IMR-90 (cell line): ENCODE measurements around the gene UBE2L3. TPM values are rescaled to one million over a fixed set of nuclear protein-coding genes. Genes with fewer than 3 reads are reported as not detected.

Experiments used
- ATAC-seq: fragments of 200-7000 bp; cut with Tn5 transposase; 2 replicates; pipeline ENCODE4 v1.9.1; 2020; ENCODE audit warnings: low read depth, mild to moderate bottlenecking, moderate library complexity
- BruUV-seq: library from RNA; stranded (reverse); fragments of 400-500 nt; replicated peaks from 2 replicates; lab custom pipeline; 2021; lab: Mats Ljungman, UMichigan
- CTCF ChIA-PET: fragments of 300-600 bp; formaldehyde crosslinking; extraction: SDS; loops from one replicate; lab custom pipeline; 2021; ENCODE audit warnings: antibody characterized with exemption; lab: Yijun Ruan, JAX
- POLR2A ChIA-PET: fragments of 300-600 bp; sonication (Branson Sonifier 250); formaldehyde crosslinking; loops from one replicate; lab custom pipeline; 2022; ENCODE audit warnings: antibody characterized with exemption; ENCODE audit not compliant: unreplicated experiment; lab: Charles Lee
- DNase-seq: peaks from one replicate; pipeline ENCODE4 v3.0.0; 2013
- H2AFZ ChIP-seq: replicated peaks from 2 replicates; pipeline ENCODE3; 2013; ENCODE audit warnings: low read length, mild to moderate bottlenecking; ENCODE audit not compliant: poor library complexity
- H2AK5ac ChIP-seq: 2 replicates; pipeline ENCODE4 v1.6.1; 2013; ENCODE audit warnings: low read depth, low read length, inconsistent platforms
- H2AK9ac ChIP-seq: replicated peaks from 2 replicates; pipeline ENCODE3; 2013; ENCODE audit warnings: mild to moderate bottlenecking, low read depth, low read length, moderate library complexity; ENCODE audit not compliant: poor library complexity
- H2BK120ac ChIP-seq: 2 replicates; pipeline ENCODE4 v1.6.1; 2013; ENCODE audit warnings: low read depth, low read length, inconsistent platforms
- H2BK15ac ChIP-seq: 3 replicates; pipeline ENCODE4 v1.6.1; 2013; ENCODE audit warnings: low read depth, low read length, inconsistent platforms
- H2BK20ac ChIP-seq: 2 replicates; pipeline ENCODE4 v1.6.1; 2013; ENCODE audit warnings: low read depth, mild to moderate bottlenecking, inconsistent platforms, low read length, moderate library complexity
- H2BK5ac ChIP-seq: 2 replicates; pipeline ENCODE4 v1.6.1; 2013; ENCODE audit warnings: mild to moderate bottlenecking, low read depth, low read length, inconsistent platforms; ENCODE audit not compliant: poor library complexity, severe bottlenecking
- H3K14ac ChIP-seq: replicated peaks from 2 replicates; pipeline ENCODE4 v1.6.1; 2013; ENCODE audit warnings: low read depth, low read length, inconsistent platforms
- H3K18ac ChIP-seq: 2 replicates; pipeline ENCODE4 v1.6.1; 2013; ENCODE audit warnings: low read depth, low read length, control low read depth
- H3K23ac ChIP-seq: 2 replicates; pipeline ENCODE4 v1.6.1; 2013; ENCODE audit warnings: low read depth, low read length, inconsistent platforms
- H3K27ac ChIP-seq: 2 replicates; pipeline ENCODE4 v1.5.1; 2013; ENCODE audit warnings: mild to moderate bottlenecking, control low read depth, low read length; ENCODE audit not compliant: insufficient read depth
- H3K27me3 ChIP-seq: 2 replicates; pipeline ENCODE4 v1.6.1; 2013; ENCODE audit warnings: low read length; ENCODE audit not compliant: control insufficient read depth, insufficient read depth
- H3K36me3 ChIP-seq: 2 replicates; pipeline ENCODE4 v1.6.1; 2013; ENCODE audit warnings: low read length, mixed read lengths; ENCODE audit not compliant: control insufficient read depth, insufficient read depth
- H3K4ac ChIP-seq: 2 replicates; pipeline ENCODE4 v1.6.1; 2013; ENCODE audit warnings: low read depth, low read length, inconsistent platforms
- H3K4me1 ChIP-seq: 2 replicates; pipeline ENCODE4 v1.6.1; 2013; ENCODE audit warnings: low read length, mixed read lengths; ENCODE audit not compliant: control insufficient read depth, insufficient read depth
- H3K4me2 ChIP-seq: 2 replicates; pipeline ENCODE4 v1.6.1; 2013; ENCODE audit warnings: low read depth, mild to moderate bottlenecking, control low read depth, low read length, moderate library complexity
- H3K4me3 ChIP-seq: 2 replicates; pipeline ENCODE4 v1.5.1; 2013; ENCODE audit warnings: low read depth, mild to moderate bottlenecking, control low read depth, low read length, moderate library complexity; ENCODE audit not compliant: insufficient read depth
- H3K56ac ChIP-seq: 2 replicates; pipeline ENCODE4 v1.6.1; 2013; ENCODE audit warnings: low read length, inconsistent platforms; ENCODE audit not compliant: insufficient read depth; ENCODE audit errors: extremely low read depth
- H3K79me1 ChIP-seq, 2 experiments: 2 replicates each; pipeline ENCODE4 v1.6.1; 2013; ENCODE audit warnings: low read length in 2 of 2, inconsistent platforms in 1 of 2, low read depth in 1 of 2
- H3K9ac ChIP-seq: 2 replicates; pipeline ENCODE4 v1.6.1; 2013; ENCODE audit warnings: low read depth, low read length, control low read depth
- H3K9me1 ChIP-seq: 2 replicates; pipeline ENCODE4 v1.6.1; 2013; ENCODE audit warnings: low read length, inconsistent platforms; ENCODE audit not compliant: insufficient read depth
- H3K9me3 ChIP-seq: 2 replicates; pipeline ENCODE4 v1.6.1; 2013; ENCODE audit warnings: low read length; ENCODE audit not compliant: control insufficient read depth, insufficient read depth
- H4K20me1 ChIP-seq: 2 replicates; pipeline ENCODE4 v1.6.1; 2013; ENCODE audit warnings: low read length, inconsistent platforms; ENCODE audit not compliant: insufficient read depth
- H4K5ac ChIP-seq: 2 replicates; pipeline ENCODE4 v1.6.1; 2013; ENCODE audit warnings: mild to moderate bottlenecking, low read depth, low read length, control low read depth
- H4K8ac ChIP-seq, 2 experiments: 2 replicates each; pipeline ENCODE4 v1.6.1; 2013; ENCODE audit warnings: low read depth in 2 of 2, low read length in 2 of 2, control low read depth in 1 of 2, inconsistent platforms in 1 of 2
- H4K91ac ChIP-seq: 2 replicates; pipeline ENCODE4 v1.6.1; 2013; ENCODE audit warnings: low read depth, low read length, inconsistent platforms; ENCODE audit not compliant: insufficient read depth
- BHLHE40 ChIP-seq: fragments of 150-350 bp; IDR thresholded peaks from 2 replicates; pipeline ENCODE4 v1.6.1; 2016; ENCODE audit warnings: mild to moderate bottlenecking, low read depth, low read length
- CEBPB ChIP-seq: IDR thresholded peaks from 2 replicates; pipeline ENCODE4 v1.6.1; 2012; ENCODE audit warnings: low read depth, low read length, improper control_type of control experiment
- CHD1 ChIP-seq: IDR thresholded peaks from 2 replicates; pipeline ENCODE4 v1.6.1; 2012; ENCODE audit warnings: low read depth, low read length, improper control_type of control experiment
- FOS ChIP-seq: fragments of 150-350 bp; IDR thresholded peaks from 2 replicates; pipeline ENCODE4 v1.6.1; 2016; ENCODE audit warnings: low read depth, low read length
- MAZ ChIP-seq: IDR thresholded peaks from 2 replicates; pipeline ENCODE4 v1.6.1; 2012; ENCODE audit warnings: low read depth, mild to moderate bottlenecking, low read length, improper control_type of control experiment, moderate library complexity, borderline replicate concordance
- MXI1 ChIP-seq: IDR thresholded peaks from 2 replicates; pipeline ENCODE4 v1.6.1; 2012; ENCODE audit warnings: low read depth, mild to moderate bottlenecking, low read length, moderate library complexity, borderline replicate concordance
- POLR2A ChIP-seq: IDR thresholded peaks from 2 replicates; pipeline ENCODE4 v1.6.1; 2012; ENCODE audit warnings: mild to moderate bottlenecking, low read depth, low read length
- RFX5 ChIP-seq: IDR thresholded peaks from 2 replicates; pipeline ENCODE4 v1.8.0; 2012; ENCODE audit warnings: low read depth, mild to moderate bottlenecking, low read length, moderate library complexity
- SMC3 ChIP-seq: fragments of 150-350 bp; IDR thresholded peaks from 2 replicates; pipeline ENCODE4 v1.6.1; 2016; ENCODE audit warnings: low read depth, mild to moderate bottlenecking, antibody characterized with exemption, low read length, moderate library complexity
- WGBS, 2 experiments: methylation state at CpG; one replicate each; pipeline versions ENCODE4 v1.1.5 to v1.1.7; 2013; ENCODE audit warnings: missing lambda C conversion rate in 2 of 2; ENCODE audit not compliant: insufficient read length in 1 of 2; ENCODE audit errors: extremely low coverage in 2 of 2; 5-methylcytosine and 5-hydroxymethylcytosine counted together
- dilution Hi-C: fragments of 300-500 bp; cut with HindIII; formaldehyde crosslinking; loops from one replicate; pipeline ENCODE4 v1.14.3; 2018; ENCODE audit warnings: low sequenced_read_pairs; ENCODE audit not compliant: unreplicated experiment
- in situ Hi-C: fragments of 300-500 bp; cut with MboI; formaldehyde crosslinking; loops from 3 replicates; pipeline ENCODE4 v1.14.3; 2019; ENCODE audit warnings: low sequenced_read_pairs, inconsistent platforms, mixed read lengths
- intact Hi-C: fragments of 100-400 bp; cut with micrococcal nuclease; formaldehyde crosslinking; loops from 2 replicates; pipeline ENCODE4 v1.10.0; 2022
- polyA plus RNA-seq, 3 experiments: library from polyadenylated mRNA; depleted of rRNA; stranded (reverse); fragments of >200 nt; gene quantifications; 2 replicates each; pipeline ENCODE4 v1.2.3, GENCODE V29; 2012; ENCODE audit warnings: low replicate concordance in 1 of 3
- total RNA-seq: library from RNA; depleted of rRNA; stranded (reverse); fragments of >200 nt; gene quantifications from 2 replicates; pipeline ENCODE4 v1.2.3, GENCODE V29; 2012
- TF ChIP-seq, protein P1 (sequence below): conservative IDR thresholded peaks from 2 replicates; pipeline ENCODE4 v1.5.1; 2012; ENCODE audit warnings: mild to moderate bottlenecking, low read depth, low read length, improper control_type of control experiment

Gene UBE2L3
- total and polyA plus RNA-seq, 2 of the 4 experiments (the other 2 are of a cell fraction) = 29.0 to 72.9 TPM

GRCh38 chr22:21629255-21630149 is 62.0 kb downstream of the UBE2L3 start, which contains the start of gene YDJC:
YDJC (minus strand) TSS chr22:21630022; CDS start chr22:21630014, 8 bp downstream.
- peak within 1 kb of the TSS; percentile 63 for H2AK5ac ChIP-seq
- H2AK9ac ChIP-seq = peak within 1 kb of the TSS; percentile 98
- peak within 1 kb of the TSS; percentile 97 for H2AFZ ChIP-seq
- TF ChIP-seq BHLHE40 (peak; percentile 91), MAZ (peak; percentile 70; the same call in 1 of the 2 replicates), SMC3 (no peak), POLR2A (peak; percentile 73), RFX5 (no peak), CEBPB (no peak), FOS (no peak), CHD1 (0 out of 2 replicates have a peak, but pooled peaks have one; percentile 70), MXI1 (peak; percentile 82)
- TF ChIP-seq, protein P1, sequence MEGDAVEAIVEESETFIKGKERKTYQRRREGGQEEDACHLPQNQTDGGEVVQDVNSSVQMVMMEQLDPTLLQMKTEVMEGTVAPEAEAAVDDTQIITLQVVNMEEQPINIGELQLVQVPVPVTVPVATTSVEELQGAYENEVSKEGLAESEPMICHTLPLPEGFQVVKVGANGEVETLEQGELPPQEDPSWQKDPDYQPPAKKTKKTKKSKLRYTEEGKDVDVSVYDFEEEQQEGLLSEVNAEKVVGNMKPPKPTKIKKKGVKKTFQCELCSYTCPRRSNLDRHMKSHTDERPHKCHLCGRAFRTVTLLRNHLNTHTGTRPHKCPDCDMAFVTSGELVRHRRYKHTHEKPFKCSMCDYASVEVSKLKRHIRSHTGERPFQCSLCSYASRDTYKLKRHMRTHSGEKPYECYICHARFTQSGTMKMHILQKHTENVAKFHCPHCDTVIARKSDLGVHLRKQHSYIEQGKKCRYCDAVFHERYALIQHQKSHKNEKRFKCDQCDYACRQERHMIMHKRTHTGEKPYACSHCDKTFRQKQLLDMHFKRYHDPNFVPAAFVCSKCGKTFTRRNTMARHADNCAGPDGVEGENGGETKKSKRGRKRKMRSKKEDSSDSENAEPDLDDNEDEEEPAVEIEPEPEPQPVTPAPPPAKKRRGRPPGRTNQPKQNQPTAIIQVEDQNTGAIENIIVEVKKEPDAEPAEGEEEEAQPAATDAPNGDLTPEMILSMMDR = peak; percentile 56
- H4K91ac ChIP-seq = peak within 1 kb of the TSS; percentile 72; the same call in 1 of the 2 replicates
- peaks cover 33% of the 10 kb centered on the region for H4K20me1 ChIP-seq
- H2BK15ac ChIP-seq = no peak within 1 kb of the TSS
- H3K27me3 ChIP-seq = no peaks in the 10 kb centered on the region
- dilution Hi-C loops = no loop called here
- H3K14ac ChIP-seq = peak within 1 kb of the TSS; percentile 68; the same call in 1 of the 2 replicates
- no peak within 1 kb of the TSS for H2BK120ac ChIP-seq
- ChIA-PET POLR2A (no interaction called here), CTCF (interaction anchor here (0.6 to 3.3 kb wide), 6 partner anchors 13 to 308 kb away, joined by 3 to 28 read pairs (median 3); partner anchors contain the start of gene SDF2L1)
- H3K23ac ChIP-seq = peak within 1 kb of the TSS; percentile 48; the same call in 1 of the 2 replicates
- TSS peak; percentile 51 for BruUV-seq
- H3K4me2 ChIP-seq = peak within 1 kb of the TSS; percentile 90
- peak within 1 kb of the TSS; percentile 64 for H3K27ac ChIP-seq
- H3K36me3 ChIP-seq = peaks cover 6% of the 10 kb centered on the region
- peak within 1 kb of the TSS; percentile 93 for H3K4me3 ChIP-seq
- no peak within 1 kb of the TSS for H3K18ac ChIP-seq
- peak within 1 kb of the TSS; percentile 75 for H3K9ac ChIP-seq
- no peaks in the 10 kb centered on the region for H3K9me3 ChIP-seq
- H4K8ac ChIP-seq = peak within 1 kb of the TSS; percentile 86 to 89
- H4K5ac ChIP-seq = peak within 1 kb of the TSS; percentile 70
- ATAC-seq (peak; percentile 98), DNase-seq (peak; percentile 88)
- WGBS, 2 experiments = 2% methylated on average over 42 of the region's 93 CpGs; no CpG with 5 or more reads in 1 of the 2 experiments
- in situ Hi-C loops = no loop called here
- H2BK5ac ChIP-seq = peak within 1 kb of the TSS; percentile 49
- no peak within 1 kb of the TSS for H2BK20ac ChIP-seq
- intact Hi-C loops = loop anchor here (1.0 kb wide), 1 partner anchor 12 kb away; no protein-coding TSS in a partner anchor
- peaks cover 4% of the 10 kb centered on the region for H3K4me1 ChIP-seq
- 0 out of 2 replicates have a peak within 1 kb of the TSS, but pooled peaks have one; percentile 17 for H3K56ac ChIP-seq
- peak within 1 kb of the TSS; percentile 77 for H3K4ac ChIP-seq
- peaks cover 18 to 49% of the 10 kb centered on the region in 2 experiments for H3K79me1 ChIP-seq
- peaks cover 7% of the 10 kb centered on the region; the same call in 1 of the 2 replicates for H3K9me1 ChIP-seq
